OCI-LY7 (cell line): ENCODE data around the gene CYB5R3.

Source experiments
- CTCF ChIP-seq: fragments of 200-600 bp; sonication (generic); conservative IDR thresholded peaks from 2 replicates; pipeline ENCODE4 v1.5.1; 2014; ENCODE audit warnings: mild to moderate bottlenecking, antibody characterized with exemption, low read length, moderate library complexity, mixed read lengths
- EZH2phosphoT487 ChIP-seq: fragments of 200-600 bp; sonication (generic); IDR thresholded peaks from 2 replicates; pipeline ENCODE4 v1.6.1; 2018; ENCODE audit warnings: low read depth, borderline replicate concordance, mild to moderate bottlenecking, mixed run types, antibody characterized with exemption, low read length, moderate library complexity, mixed read lengths

DNA sequence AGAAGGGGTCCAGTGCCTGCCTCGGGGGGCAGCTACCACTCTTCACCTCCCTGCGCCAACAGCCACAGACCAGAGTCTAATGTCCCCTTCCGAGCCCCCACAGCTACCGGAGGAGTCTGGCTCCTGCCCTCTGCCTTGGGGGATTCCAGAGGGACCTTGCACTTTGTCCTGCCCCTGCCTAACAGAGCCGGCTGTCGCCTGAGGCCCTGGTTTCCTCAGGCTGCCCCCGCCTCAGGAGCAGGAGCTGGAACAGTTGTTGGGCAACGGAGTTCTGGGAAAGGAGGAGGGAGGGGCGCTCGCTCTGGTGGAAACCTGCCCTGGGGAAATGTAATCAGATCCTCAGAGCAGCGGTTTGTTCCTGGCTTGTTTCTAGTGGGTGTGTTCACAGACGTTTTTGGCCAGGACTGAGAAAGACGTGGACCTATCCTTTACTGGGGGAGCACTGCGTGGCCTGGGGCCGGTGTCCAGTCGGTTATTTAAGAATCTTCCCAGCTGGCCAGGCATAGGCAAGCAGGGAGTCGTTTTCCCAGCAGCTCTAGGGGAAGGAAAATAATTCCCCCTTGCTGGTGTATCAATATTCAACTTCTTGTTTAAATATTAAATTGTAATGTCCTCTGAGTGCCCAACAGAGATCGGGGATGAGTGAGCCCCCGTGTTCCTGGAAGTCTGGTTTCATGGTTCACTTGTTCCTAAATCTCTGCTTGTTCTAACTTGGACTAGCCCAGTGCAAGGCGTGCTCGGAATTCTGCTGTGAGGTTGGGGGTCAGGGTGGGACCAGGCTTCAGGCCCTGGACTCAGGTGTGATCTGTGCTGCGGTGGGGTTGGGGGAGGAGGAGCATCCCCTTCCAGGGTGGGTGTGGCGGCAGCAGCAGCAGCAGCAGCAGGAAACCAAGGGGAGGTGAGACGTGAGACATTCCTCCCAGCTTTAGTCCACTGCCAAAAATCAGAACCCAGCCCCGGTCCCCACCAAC, 39.3 kb upstream of the CYB5R3 start:
- no peak for TF ChIP-seq CTCF
- no peak for TF ChIP-seq EZH2phosphoT487
